ENCODE measurements around the gene FAM171A1. TPM values are rescaled to one million over a fixed set of nuclear protein-coding genes. Genes with fewer than 3 reads are reported as not detected.

The FAM171A1 gene
- total RNA-seq, 1 donor from 2014 or later = 73.6 TPM

DNA sequence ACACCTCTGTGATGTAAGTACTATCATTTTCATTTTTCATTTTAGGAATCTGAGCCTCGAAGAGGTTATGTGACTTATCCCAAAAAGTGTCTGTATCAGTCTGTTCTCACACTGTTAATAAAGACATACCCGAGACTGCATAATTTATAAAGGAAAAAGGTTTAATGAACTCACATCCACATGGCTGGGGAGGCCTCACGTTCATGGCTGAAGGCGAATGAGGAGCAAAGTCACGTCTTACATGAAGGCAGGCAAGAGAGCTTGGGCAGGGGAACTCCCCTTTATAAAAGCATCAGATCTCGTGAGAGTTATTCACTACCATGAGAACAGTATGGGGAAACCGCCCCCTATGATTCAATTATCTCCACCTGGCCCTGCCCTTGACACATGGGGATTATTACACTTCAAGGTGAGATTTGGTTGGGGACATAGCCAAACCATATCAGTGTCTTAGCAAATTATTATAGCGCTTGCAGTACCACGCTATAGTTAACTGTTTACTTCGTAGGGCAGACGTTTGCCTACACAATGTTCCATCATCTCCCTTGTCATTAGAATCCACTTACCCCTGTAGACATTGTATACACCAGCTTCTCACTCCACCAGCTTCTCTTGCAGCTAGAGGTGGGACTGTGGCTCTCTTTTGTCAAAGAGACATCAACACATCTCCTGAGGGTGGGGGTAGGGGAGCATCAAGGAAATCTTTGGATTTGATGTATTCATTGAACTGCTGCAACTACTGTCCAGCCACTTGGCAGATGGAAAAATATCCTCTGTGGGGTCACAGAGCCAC lies 187.2 kb downstream of the FAM171A1 start:
- Mint-ChIP-seq H3K4me3 (no peak overlapping the region), H3K9me3 (no peaks in the 10 kb centered on the region), H3K27ac (no peak overlapping the region), H3K4me1 (no peaks in the 10 kb centered on the region), H3K36me3 (no peaks in the 10 kb centered on the region), H3K27me3 (ENCODE audit: low read depth) (no peaks in the 10 kb centered on the region)
- no peak for DNase-seq (ENCODE audit: low spot score in 2 of 2, unreplicated experiment in 2 of 2)
- TF ChIP-seq, protein P1, sequence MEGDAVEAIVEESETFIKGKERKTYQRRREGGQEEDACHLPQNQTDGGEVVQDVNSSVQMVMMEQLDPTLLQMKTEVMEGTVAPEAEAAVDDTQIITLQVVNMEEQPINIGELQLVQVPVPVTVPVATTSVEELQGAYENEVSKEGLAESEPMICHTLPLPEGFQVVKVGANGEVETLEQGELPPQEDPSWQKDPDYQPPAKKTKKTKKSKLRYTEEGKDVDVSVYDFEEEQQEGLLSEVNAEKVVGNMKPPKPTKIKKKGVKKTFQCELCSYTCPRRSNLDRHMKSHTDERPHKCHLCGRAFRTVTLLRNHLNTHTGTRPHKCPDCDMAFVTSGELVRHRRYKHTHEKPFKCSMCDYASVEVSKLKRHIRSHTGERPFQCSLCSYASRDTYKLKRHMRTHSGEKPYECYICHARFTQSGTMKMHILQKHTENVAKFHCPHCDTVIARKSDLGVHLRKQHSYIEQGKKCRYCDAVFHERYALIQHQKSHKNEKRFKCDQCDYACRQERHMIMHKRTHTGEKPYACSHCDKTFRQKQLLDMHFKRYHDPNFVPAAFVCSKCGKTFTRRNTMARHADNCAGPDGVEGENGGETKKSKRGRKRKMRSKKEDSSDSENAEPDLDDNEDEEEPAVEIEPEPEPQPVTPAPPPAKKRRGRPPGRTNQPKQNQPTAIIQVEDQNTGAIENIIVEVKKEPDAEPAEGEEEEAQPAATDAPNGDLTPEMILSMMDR (IDR thresholded peaks at IDR 0.05; ENCODE audit: unreplicated experiment) = no peak

DNA sequence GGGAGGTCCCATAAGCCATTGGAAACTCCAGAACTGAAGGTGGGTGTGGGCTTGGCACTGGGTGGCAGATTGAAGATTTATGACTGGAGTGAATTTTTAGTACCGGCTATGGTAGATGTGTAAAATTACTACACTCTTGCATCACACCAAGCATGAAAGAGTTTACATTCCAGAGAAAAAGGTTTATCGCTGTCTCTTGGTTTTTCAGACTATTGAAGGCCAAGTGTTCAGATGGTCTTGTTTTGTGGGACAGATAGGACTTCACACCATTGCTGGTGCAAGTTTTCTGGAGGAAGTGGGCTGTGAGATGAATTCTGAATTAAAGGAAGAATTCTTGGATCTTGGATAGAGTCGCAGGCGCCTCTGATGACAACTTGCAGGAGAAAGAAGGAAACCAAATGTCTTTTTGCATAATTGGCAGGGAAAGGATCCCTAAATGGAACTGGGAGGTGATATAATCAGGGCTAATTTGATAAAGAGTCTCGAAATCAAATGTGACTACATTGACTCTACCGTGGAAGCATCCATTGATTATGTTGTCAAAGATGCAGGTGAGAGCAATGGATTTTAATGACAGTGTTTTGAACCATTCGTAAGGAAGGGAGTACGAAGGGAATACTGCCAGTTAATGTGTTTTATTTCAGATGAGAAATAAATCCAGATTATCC lies 188.4 kb downstream of the FAM171A1 start:
- no peaks in the 10 kb centered on the region for H3K36me3 Mint-ChIP-seq
- no peaks in the 10 kb centered on the region for H3K27me3 Mint-ChIP-seq (ENCODE audit: low read depth)
- no peak for DNase-seq (ENCODE audit: low spot score in 2 of 2, unreplicated experiment in 2 of 2)
- H3K27ac Mint-ChIP-seq = no peak overlapping the region
- H3K4me3 Mint-ChIP-seq = no peak overlapping the region
- no peaks in the 10 kb centered on the region for H3K9me3 Mint-ChIP-seq
- H3K4me1 Mint-ChIP-seq = no peaks in the 10 kb centered on the region
- TF ChIP-seq, protein P1 (IDR thresholded peaks at IDR 0.05; ENCODE audit: unreplicated experiment) = no peak

DNA sequence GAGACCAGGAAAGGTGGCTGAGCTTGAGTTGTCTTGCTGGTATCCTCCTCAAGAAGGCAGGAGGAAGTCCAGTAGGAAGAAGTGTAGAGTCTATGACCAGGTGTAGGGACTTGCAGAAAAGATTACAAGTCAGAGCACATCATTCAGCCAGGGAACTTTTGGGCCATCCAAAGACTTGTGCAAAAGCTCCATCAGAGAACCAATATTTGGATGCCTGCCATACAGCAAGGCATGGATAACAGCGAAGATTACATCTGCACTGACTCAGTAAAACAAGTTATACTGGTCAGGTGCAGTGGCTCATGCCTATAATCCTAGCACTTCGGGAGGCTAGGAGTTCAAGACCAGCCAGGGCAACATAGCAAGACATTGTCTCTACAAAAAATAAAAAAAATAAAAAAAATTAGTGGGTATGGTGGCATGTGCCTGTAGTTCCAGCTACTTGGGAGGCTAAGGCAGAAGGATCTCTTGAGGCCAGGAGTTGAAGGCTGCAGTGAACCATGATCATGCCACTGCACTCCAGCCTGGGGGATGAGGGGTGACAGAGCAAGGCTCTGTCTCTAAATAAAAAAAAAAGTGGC lies 189.4 kb downstream of the FAM171A1 start:
- no peaks in the 10 kb centered on the region for H3K9me3 Mint-ChIP-seq

DNA sequence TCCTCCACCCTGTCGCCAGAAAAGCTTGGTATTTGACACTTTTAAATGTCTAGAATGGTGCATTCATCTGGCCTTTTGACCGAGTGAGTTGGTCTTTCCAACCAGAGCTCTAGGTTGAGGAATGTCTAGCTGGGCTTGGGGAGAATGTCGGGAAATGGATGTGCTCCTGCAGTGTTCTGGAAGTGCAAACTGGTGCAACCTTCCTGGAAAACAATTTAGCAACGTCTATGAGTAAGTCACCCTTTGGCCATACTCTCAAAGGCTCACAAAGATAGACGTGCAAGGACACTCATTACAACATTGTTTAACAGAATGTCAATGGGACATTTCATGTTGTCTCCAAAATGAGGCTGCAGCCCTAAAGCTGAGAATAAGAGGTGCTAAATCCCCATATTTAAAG lies 190.4 kb downstream of the FAM171A1 start:
- DNase-seq (ENCODE audit: low spot score in 2 of 2, unreplicated experiment in 2 of 2) = no peak
- TF ChIP-seq, protein P1 (IDR thresholded peaks at IDR 0.05; ENCODE audit: unreplicated experiment) = no peak
- Mint-ChIP-seq H3K27me3 (ENCODE audit: low read depth) (no peaks in the 10 kb centered on the region), H3K36me3 (no peaks in the 10 kb centered on the region), H3K4me3 (no peak overlapping the region), H3K4me1 (no peaks in the 10 kb centered on the region), H3K9me3 (no peaks in the 10 kb centered on the region), H3K27ac (no peak overlapping the region)

More for the DNA sequence above, 189.4 kb downstream of the FAM171A1 start:
- H3K4me1 Mint-ChIP-seq = no peaks in the 10 kb centered on the region
- H3K27ac Mint-ChIP-seq = no peak overlapping the region
- H3K4me3 Mint-ChIP-seq = no peak overlapping the region
- H3K36me3 Mint-ChIP-seq = no peaks in the 10 kb centered on the region
- DNase-seq (ENCODE audit: low spot score in 2 of 2, unreplicated experiment in 2 of 2) = no peak
- TF ChIP-seq, protein P1 (IDR thresholded peaks at IDR 0.05; ENCODE audit: unreplicated experiment) = no peak
- H3K27me3 Mint-ChIP-seq (ENCODE audit: low read depth) = no peaks in the 10 kb centered on the region

DNA sequence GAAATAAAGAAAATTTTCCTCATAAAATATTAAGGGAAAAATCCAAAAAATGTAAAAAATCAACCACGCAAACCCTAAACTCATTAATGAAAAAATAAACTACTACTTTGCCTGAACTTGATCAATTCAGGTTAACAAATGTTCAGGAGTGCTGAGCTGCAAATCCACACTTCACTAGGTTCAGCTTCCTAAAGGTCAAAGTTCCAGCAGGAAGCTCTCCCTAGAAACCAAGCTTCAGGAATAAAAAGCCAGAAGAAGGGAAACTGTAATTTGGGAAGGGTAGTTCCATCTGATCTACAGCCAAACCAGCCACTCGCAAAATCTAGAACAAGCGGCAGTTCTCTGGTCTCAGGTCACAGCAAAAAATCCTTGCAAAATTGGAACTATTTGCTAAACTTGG lies 194.8 kb downstream of the FAM171A1 start:
- Mint-ChIP-seq H3K9me3 (no peaks in the 10 kb centered on the region), H3K4me1 (peaks cover 3% of the 10 kb centered on the region), H3K4me3 (no peak overlapping the region), H3K36me3 (no peaks in the 10 kb centered on the region), H3K27me3 (ENCODE audit: low read depth) (no peaks in the 10 kb centered on the region), H3K27ac (no peak overlapping the region)
- TF ChIP-seq, protein P1 (IDR thresholded peaks at IDR 0.05; ENCODE audit: unreplicated experiment) = no peak
- DNase-seq (ENCODE audit: low spot score in 2 of 2, unreplicated experiment in 2 of 2) = no peak

All from mesothelial cell of epicardium (in vitro differentiated cells).